T-helper 2 cell treated with Interferon-gamma antibody and Interleukin-4, amounts not matched to agents 5 μg/mL and 100 μg/mL, for 36 hours (primary cell): ENCODE data around the gene PEX26.

Experiments used
- DNase-seq: peaks from one replicate; pipeline ENCODE4 v3.0.0; 2021; ENCODE audit warnings: low spot score
- H3K27ac Mint-ChIP-seq: one replicate; pipeline ENCODE4 v1.8.0; 2021; ENCODE audit warnings: mild to moderate bottlenecking, mixed read lengths
- H3K27me3 Mint-ChIP-seq: one replicate; pipeline ENCODE4 v1.8.0; 2021; ENCODE audit warnings: low read depth, mixed read lengths
- H3K36me3 Mint-ChIP-seq: one replicate; pipeline ENCODE4 v1.8.0; 2021; ENCODE audit warnings: low read depth, mixed read lengths
- H3K4me1 Mint-ChIP-seq: one replicate; pipeline ENCODE4 v1.8.0; 2021; ENCODE audit warnings: low read depth, mixed read lengths
- H3K4me3 Mint-ChIP-seq: one replicate; pipeline ENCODE4 v1.8.0; 2022; ENCODE audit warnings: mild to moderate bottlenecking, moderate library complexity, mixed read lengths
- H3K9me3 Mint-ChIP-seq: one replicate; pipeline ENCODE4 v1.8.0; 2021; ENCODE audit warnings: mixed read lengths

Gene PEX26

GRCh38 chr22:18145676-18146388 is 68.0 kb downstream of the PEX26 start:
- peaks cover 23% of the 10 kb centered on the region for H3K4me1 Mint-ChIP-seq
- H3K27me3 Mint-ChIP-seq: no peaks in the 10 kb centered on the region
- no peak overlapping the region for H3K27ac Mint-ChIP-seq
- no peak overlapping the region for H3K4me3 Mint-ChIP-seq
- peaks cover 14% of the 10 kb centered on the region for H3K36me3 Mint-ChIP-seq
- DNase-seq: no peak
- no peaks in the 10 kb centered on the region for H3K9me3 Mint-ChIP-seq

- H3K27ac Mint-ChIP-seq: no peak overlapping the region
- peaks cover 28% of the 10 kb centered on the region for H3K4me1 Mint-ChIP-seq
- DNase-seq: no peak
- peaks cover 14% of the 10 kb centered on the region for H3K36me3 Mint-ChIP-seq
- H3K4me3 Mint-ChIP-seq: no peak overlapping the region
- no peaks in the 10 kb centered on the region for H3K27me3 Mint-ChIP-seq
- no peaks in the 10 kb centered on the region for H3K9me3 Mint-ChIP-seq
Measured at GRCh38 chr22:18146389-18146753, 68.6 kb downstream of the PEX26 start.

- H3K36me3 Mint-ChIP-seq: peaks cover 21% of the 10 kb centered on the region
- no peak for DNase-seq
- H3K27me3 Mint-ChIP-seq: no peaks in the 10 kb centered on the region
- H3K9me3 Mint-ChIP-seq: no peaks in the 10 kb centered on the region
- no peak overlapping the region for H3K27ac Mint-ChIP-seq
- peaks cover 38% of the 10 kb centered on the region for H3K4me1 Mint-ChIP-seq
- no peak overlapping the region for H3K4me3 Mint-ChIP-seq
Measured at GRCh38 chr22:18147791-18148190, 70.0 kb downstream of the PEX26 start.

GRCh38 chr22:18148293-18148965 is 70.6 kb downstream of the PEX26 start:
- H3K9me3 Mint-ChIP-seq: no peaks in the 10 kb centered on the region
- peak overlapping the region; percentile 92 for H3K4me3 Mint-ChIP-seq
- H3K27me3 Mint-ChIP-seq: no peaks in the 10 kb centered on the region
- H3K27ac Mint-ChIP-seq: no peak overlapping the region
- peaks cover 40% of the 10 kb centered on the region for H3K4me1 Mint-ChIP-seq
- no peak for DNase-seq
- H3K36me3 Mint-ChIP-seq: peaks cover 23% of the 10 kb centered on the region

GRCh38 chr22:18152519-18152918 is 74.7 kb downstream of the PEX26 start:
- no peaks in the 10 kb centered on the region for H3K9me3 Mint-ChIP-seq
- H3K36me3 Mint-ChIP-seq: peaks cover 37% of the 10 kb centered on the region
- DNase-seq: peak; percentile 24
- no peaks in the 10 kb centered on the region for H3K27me3 Mint-ChIP-seq
- peak overlapping the region; percentile 92 for H3K4me3 Mint-ChIP-seq
- peak overlapping the region; percentile 90 for H3K27ac Mint-ChIP-seq
- peaks cover 56% of the 10 kb centered on the region for H3K4me1 Mint-ChIP-seq

- Mint-ChIP-seq H3K4me3 (no peak overlapping the region), H3K36me3 (peaks cover 43% of the 10 kb centered on the region), H3K27me3 (no peaks in the 10 kb centered on the region), H3K4me1 (peaks cover 39% of the 10 kb centered on the region), H3K9me3 (no peaks in the 10 kb centered on the region), H3K27ac (peak overlapping the region; percentile 68)
- no peak for DNase-seq
Measured at GRCh38 chr22:18154821-18155390, 77.1 kb downstream of the PEX26 start.
